Measurements from ENCODE around the gene MEN1.
A peak's percentile ranks its signal among the peaks of the same experiment; 100 is the strongest.

Gene MEN1

DNA sequence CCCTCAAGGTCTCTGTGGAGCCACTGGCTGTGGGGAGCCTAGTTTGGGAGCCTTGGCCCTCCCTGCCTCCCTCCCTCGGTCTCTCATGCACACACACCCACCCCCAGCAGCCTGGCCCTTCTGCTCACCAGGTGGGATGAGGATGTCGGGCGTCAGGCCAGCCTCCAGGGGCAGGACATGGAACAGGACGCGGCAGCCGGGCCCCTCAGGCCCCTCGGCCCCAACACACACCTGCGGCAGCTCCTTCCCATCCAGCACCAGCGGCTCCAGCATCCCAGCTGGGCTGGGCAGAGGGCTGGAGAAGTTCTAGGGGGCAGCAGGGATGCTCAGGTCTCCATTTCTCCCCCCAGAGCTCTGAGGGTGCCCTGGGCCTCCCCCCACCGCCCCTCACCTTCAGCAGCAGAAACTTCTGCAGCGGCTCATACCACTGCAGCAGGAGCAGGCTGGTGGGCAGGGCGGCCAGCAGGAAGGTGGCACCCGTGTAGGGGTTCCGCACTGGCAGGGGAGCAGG lies 18.5 kb downstream of the MEN1 start:
- FAIRE-seq (no peak), DNase-seq (ENCODE audit: insufficient read length, low spot score) (no peak)
- TF ChIP-seq CTCF (IDR thresholded peaks at IDR 0.05; ENCODE audit: insufficient read depth, missing control alignments) = no peak

DNA sequence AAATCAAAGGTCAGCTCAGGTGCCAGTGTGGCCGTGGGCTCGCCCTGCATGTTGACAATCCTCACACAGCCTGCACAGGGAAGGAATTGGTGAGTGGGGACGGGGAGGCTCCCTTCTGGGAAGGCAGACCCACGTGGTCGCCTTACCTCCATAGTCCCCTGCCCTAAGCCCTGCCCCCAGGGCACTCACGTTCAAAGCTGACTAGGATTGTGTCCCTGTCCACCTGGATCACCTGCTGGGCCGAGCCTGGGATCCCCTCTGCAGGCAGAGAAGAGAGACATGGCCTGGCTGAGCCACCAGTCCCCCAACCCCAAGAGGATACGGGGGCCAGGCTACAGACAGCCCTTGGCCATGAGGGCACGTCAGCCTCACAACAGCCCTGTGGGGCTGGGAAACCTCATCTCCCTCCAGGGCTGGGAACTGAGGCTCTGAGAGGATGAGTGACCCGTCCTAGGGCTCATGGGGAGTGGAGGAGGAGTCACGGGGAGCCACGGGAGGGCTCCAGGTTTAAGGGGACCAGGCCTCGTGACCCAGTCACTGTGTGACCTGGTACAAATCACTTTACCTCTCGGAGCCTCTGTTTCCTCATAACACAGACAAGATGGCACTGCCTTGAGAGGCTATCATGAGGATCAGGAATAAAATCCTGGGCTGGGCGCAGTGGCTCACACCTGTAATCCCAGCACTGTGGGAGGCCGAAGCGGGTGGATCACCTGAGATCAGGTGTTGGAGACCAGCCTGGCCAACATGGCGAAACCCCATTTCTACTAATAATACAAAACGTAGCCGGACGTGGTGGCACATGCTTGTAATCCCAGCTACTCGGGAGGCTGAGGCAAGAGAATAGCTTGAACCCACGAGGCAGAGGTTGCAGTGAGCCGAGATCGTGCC lies 19.9 kb downstream of the MEN1 start:
- DNase-seq (ENCODE audit: insufficient read length, low spot score) = no peak
- TF ChIP-seq CTCF (IDR thresholded peaks at IDR 0.05; ENCODE audit: insufficient read depth, missing control alignments) = no peak
- FAIRE-seq = no peak

- FAIRE-seq = no peak
- no peak for TF ChIP-seq CTCF (IDR thresholded peaks at IDR 0.05; ENCODE audit: insufficient read depth, missing control alignments)
- DNase-seq (ENCODE audit: insufficient read length, low spot score) = no peak
Measured at GRCh38 chr11:64789331-64790204, 20.8 kb downstream of the MEN1 start.

- FAIRE-seq (no peak), DNase-seq (ENCODE audit: insufficient read length, low spot score) (no peak)
- TF ChIP-seq CTCF (IDR thresholded peaks at IDR 0.05; ENCODE audit: insufficient read depth, missing control alignments) = no peak
Measured at GRCh38 chr11:64788321-64789215, 21.8 kb downstream of the MEN1 start.

DNA sequence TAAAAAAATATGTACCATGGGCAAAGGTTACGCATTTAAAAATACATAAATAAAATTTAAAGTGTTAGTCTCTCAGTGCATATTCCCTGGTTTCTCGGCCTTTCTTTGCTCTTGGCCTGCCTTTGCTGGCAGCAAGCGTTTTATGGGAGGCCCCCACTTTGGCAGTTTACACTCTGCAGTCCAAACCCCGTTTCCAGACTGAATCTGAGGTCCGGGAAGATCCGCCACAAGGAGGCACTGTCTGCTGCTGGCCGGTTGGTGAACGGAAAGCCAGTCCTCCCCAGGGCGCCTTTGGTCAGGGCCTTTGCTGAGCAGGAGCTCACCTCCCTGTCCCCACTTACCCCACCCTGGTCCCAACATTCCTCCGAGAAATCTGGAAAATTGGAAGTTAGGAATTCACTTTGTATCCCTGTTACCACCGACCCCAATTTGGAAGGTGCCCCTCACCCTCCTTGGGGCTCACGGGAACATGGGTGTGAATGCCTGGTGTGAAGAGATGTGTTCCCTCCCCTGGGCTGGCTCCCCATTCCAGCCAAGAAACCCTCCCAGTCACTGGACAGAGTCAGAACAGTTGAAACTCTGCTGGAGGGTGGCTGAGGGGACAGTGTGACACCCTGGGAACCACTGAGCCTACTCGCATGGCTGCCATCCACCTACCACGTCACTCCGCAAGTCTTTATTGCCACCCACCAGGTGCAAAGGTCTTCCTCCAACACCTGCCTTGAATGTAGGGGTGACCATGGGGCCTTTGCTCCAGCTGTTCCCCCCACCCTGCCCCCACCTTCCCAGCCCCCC lies 22.6 kb downstream of the MEN1 start:
- DNase-seq (ENCODE audit: insufficient read length, low spot score) = peak; percentile 75
- TF ChIP-seq CTCF (IDR thresholded peaks at IDR 0.05; ENCODE audit: insufficient read depth, missing control alignments) = peak; percentile 53
- no peak for FAIRE-seq

DNA sequence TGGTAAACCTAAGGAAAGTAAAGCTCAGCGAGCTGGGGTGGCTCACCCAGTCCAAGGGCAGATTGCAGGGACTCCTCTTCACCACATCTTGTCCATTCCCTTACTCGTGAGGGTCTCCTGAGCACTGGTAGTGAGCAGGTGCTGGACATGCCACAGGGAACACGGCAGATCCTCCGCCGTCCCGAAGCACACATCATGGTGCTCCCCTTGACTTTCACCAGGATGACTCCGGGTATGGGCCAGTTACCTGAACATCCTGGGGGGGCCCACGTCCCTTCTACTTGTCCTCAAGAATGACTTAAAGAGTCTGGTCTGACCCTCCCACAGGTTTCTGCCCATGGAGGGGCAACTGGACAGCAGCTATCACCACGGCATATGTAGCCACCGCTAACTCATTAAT lies 24.0 kb downstream of the MEN1 start:
- FAIRE-seq = no peak
- no peak for TF ChIP-seq CTCF (IDR thresholded peaks at IDR 0.05; ENCODE audit: insufficient read depth, missing control alignments)
- DNase-seq (ENCODE audit: insufficient read length, low spot score) = no peak
